AG08395 (cell line): ENCODE measurements around the gene SF1.

ENCODE experiments used
- DNase-seq: peaks from one replicate; pipeline ENCODE4 v3.0.0; 2012; ENCODE audit warnings: mixed read lengths, low spot score

SF1 gene

GRCh38 chr11:64760759-64761420, 17.5 kb downstream of the SF1 start:
- no peak for DNase-seq

- DNase-seq = no peak
These were observed 18.3 kb downstream of the SF1 start, which contains the start of gene PYGM for GRCh38 chr11:64759722-64760719. Gene PYGM, minus strand, starts transcription at chr11:64759974. Its CDS starts 76 bp downstream, at chr11:64759898.

GRCh38 chr11:64759131-64759721, 19.1 kb downstream of the SF1 start:
- DNase-seq = no peak

- no peak for DNase-seq
These were observed 19.8 kb downstream of the SF1 start for GRCh38 chr11:64758330-64759079.

- no peak for DNase-seq
These were observed 20.6 kb downstream of the SF1 start for GRCh38 chr11:64757549-64758329.

- no peak for DNase-seq
These were observed 22.5 kb downstream of the SF1 start for GRCh38 chr11:64755681-64756361.

GRCh38 chr11:64754919-64755662, 23.3 kb downstream of the SF1 start:
- DNase-seq = no peak

- DNase-seq = no peak
These were observed 24.0 kb downstream of the SF1 start for GRCh38 chr11:64754124-64754918.

GRCh38 chr11:64753380-64754123, 24.8 kb downstream of the SF1 start:
- no peak for DNase-seq

- DNase-seq = no peak
These were observed 25.3 kb downstream of the SF1 start for GRCh38 chr11:64753019-64753379.

- DNase-seq = no peak
These were observed 26.0 kb downstream of the SF1 start for GRCh38 chr11:64752175-64752970.

GRCh38 chr11:64751580-64751979, 26.8 kb downstream of the SF1 start:
- DNase-seq = no peak

GRCh38 chr11:64751136-64751535, 27.2 kb downstream of the SF1 start:
- no peak for DNase-seq

GRCh38 chr11:64750361-64751054, 27.8 kb downstream of the SF1 start:
- DNase-seq = no peak

GRCh38 chr11:64747961-64748665, 30.2 kb downstream of the SF1 start:
- peak; percentile 60 for DNase-seq

GRCh38 chr11:64746486-64746885, 31.9 kb downstream of the SF1 start:
- no peak for DNase-seq
